Measurements from ENCODE around the gene DNLZ. TPM values are rescaled to one million over a fixed set of nuclear protein-coding genes. Genes with fewer than 3 reads are reported as not detected.

Gene DNLZ
- total and polyA plus RNA-seq, 12 donors = 3.1 to 28.9 (median 17.5) TPM

- no peaks in the 10 kb centered on the region for H3K27me3 ChIP-seq
- no peaks in the 10 kb centered on the region for H3K9me3 ChIP-seq (replicated peaks in 1 of 3)
- peaks cover 5 to 26% of the 10 kb centered on the region in 2 donors for H3K4me1 ChIP-seq (replicated peaks in 1 of 2)
- no peak overlapping the region for H3K27ac ChIP-seq
- 88 to 94% (median 89%) methylated on average over 7 to 23 of the region's 23 CpGs for WGBS, 4 donors
- H3K36me3 ChIP-seq (replicated peaks in 1 of 2) = no peaks in the 10 kb centered on the region
- TF ChIP-seq CTCF (IDR thresholded peaks at IDR 0.05) = no peak
- H3K4me3 ChIP-seq = no peak overlapping the region
- intact Hi-C loops (cut with DNase I) = no loop called here
- DNase-seq = no peak
Measured at GRCh38 chr9:136329636-136330405, 33.7 kb downstream of the DNLZ start.

GRCh38 chr9:136329211-136329627 is 34.3 kb downstream of the DNLZ start:
- Histone ChIP-seq H3K4me1 (replicated peaks in 1 of 2) (peaks cover 5 to 26% of the 10 kb centered on the region in 2 donors), H3K36me3 (replicated peaks in 1 of 2) (no peaks in the 10 kb centered on the region), H3K27me3 (no peaks in the 10 kb centered on the region), H3K4me3 (no peak overlapping the region), H3K27ac (peak overlapping the region in 1 of 5 donors; percentile 84), H3K9me3 (replicated peaks in 1 of 3) (no peaks in the 10 kb centered on the region)
- intact Hi-C loops (cut with DNase I) = no loop called here
- TF ChIP-seq CTCF (IDR thresholded peaks at IDR 0.05) (no peak), POLR2A (IDR thresholded peaks at IDR 0.05) (no peak)
- DNase-seq = no peak
- WGBS, 4 donors = 75 to 81% (median 76%) methylated on average over 11 to 19 of the region's 19 CpGs; no CpG with 5 or more reads in 1 of the 4 donors

GRCh38 chr9:136328622-136329041 is 34.9 kb downstream of the DNLZ start:
- no peak for TF ChIP-seq POLR2A (IDR thresholded peaks at IDR 0.05)
- WGBS, 4 donors = 13 to 45% (median 34%) methylated on average over 3 to 15 of the region's 15 CpGs
- H3K27ac ChIP-seq = peak overlapping the region in 2 of 5 donors; percentile 73 to 84
- peak overlapping the region in 1 of 4 donors; percentile 93 for H3K4me3 ChIP-seq
- H3K9me3 ChIP-seq (replicated peaks in 1 of 3) = no peaks in the 10 kb centered on the region
- H3K36me3 ChIP-seq (replicated peaks in 1 of 2) = no peaks in the 10 kb centered on the region
- DNase-seq = peak in 1 of 7 donors; percentile 57
- H3K4me1 ChIP-seq (replicated peaks in 1 of 2) = peaks cover 5 to 26% of the 10 kb centered on the region in 2 donors
- intact Hi-C loops (cut with DNase I) = no loop called here
- no peaks in the 10 kb centered on the region for H3K27me3 ChIP-seq

GRCh38 chr9:136328011-136328621 is 35.4 kb downstream of the DNLZ start:
- intact Hi-C loops (cut with DNase I) = no loop called here
- no peak for TF ChIP-seq CTCF (IDR thresholded peaks at IDR 0.05)
- TF ChIP-seq POLR2A (IDR thresholded peaks at IDR 0.05) = no peak
- Histone ChIP-seq H3K27ac (peak overlapping the region in 3 of 5 donors; percentile 32 to 84 (median 73)), H3K4me1 (replicated peaks in 1 of 2) (peaks cover 5 to 26% of the 10 kb centered on the region in 2 donors), H3K9me3 (replicated peaks in 1 of 3) (no peaks in the 10 kb centered on the region), H3K36me3 (replicated peaks in 1 of 2) (no peaks in the 10 kb centered on the region), H3K27me3 (no peaks in the 10 kb centered on the region), H3K4me3 (peak overlapping the region in 2 of 4 donors; percentile 56 to 93)
- peak in 2 of 7 donors; percentile 36 to 49 for DNase-seq
- 0 to 36% (median 33%) methylated on average over 1 to 13 of the region's 13 CpGs for WGBS, 4 donors

Measured in adrenal gland (tissue), 12 donors.